GM18505 (cell line): Measurements from ENCODE around the gene LRPPRC.
"Not testable (repeated sequence)": the region's sequence is repeated elsewhere in the genome, so short reads cannot be mapped to it uniquely, and the experiment has no call there.

ENCODE experiments used
- ATAC-seq: cut with Tn5 transposase; IDR thresholded peaks from one replicate; pipeline ENCODE4 v1.9.1; 2021; ENCODE audit not compliant: unreplicated experiment
- POLR2A ChIP-seq: IDR thresholded peaks from 4 replicates; pipeline ENCODE4 v1.6.1; 2011; ENCODE audit warnings: borderline replicate concordance; ENCODE audit not compliant: insufficient read depth, insufficient read length; ENCODE audit errors: extremely low read depth

LRPPRC gene

GRCh38 chr2:43995733-43996533, at the start of gene LRPPRC:
TSS of gene LRPPRC (minus strand) at chr2:43995989. CDS start at chr2:43995947, 42 bp downstream.
- peak; percentile 85 for TF ChIP-seq POLR2A
- peak; percentile 92 for ATAC-seq

- ATAC-seq, result no peak
- TF ChIP-seq POLR2A, result no peak
Measured at GRCh38 chr2:44045061-44045460, 49.3 kb upstream of the LRPPRC start.

DNA sequence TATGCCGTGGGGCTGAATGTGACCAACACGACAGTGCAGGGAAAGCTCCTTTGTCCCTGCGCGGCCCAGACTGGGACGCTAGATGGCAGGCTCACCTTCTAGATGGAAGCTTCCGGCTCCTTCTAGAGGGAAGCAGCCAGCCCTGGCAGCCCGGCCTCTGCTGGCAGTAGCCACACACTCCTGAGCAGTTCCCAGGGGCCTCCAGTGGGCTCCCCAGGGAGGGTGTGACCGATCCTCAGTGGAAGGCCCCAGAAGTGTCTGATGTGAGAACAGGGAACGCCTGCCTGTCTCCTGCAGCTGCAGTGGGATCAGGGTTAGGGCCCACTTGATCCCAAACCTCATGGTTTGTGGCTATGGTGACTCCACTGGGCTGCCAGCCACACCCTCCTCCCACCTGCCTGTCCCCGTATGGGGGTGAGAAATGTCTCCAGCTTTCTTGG, 48.5 kb upstream of the LRPPRC start:
- TF ChIP-seq POLR2A, result no peak
- peak; percentile 95 for ATAC-seq

- no peak for ATAC-seq
- TF ChIP-seq POLR2A, result no peak
Measured at GRCh38 chr2:44040365-44040764, 44.6 kb upstream of the LRPPRC start.

GRCh38 chr2:44038277-44038676, 42.5 kb upstream of the LRPPRC start:
- ATAC-seq, result no peak
- TF ChIP-seq POLR2A, result no peak

GRCh38 chr2:44037221-44037620, 41.4 kb upstream of the LRPPRC start:
- no peak for ATAC-seq
- no peak for TF ChIP-seq POLR2A

DNA sequence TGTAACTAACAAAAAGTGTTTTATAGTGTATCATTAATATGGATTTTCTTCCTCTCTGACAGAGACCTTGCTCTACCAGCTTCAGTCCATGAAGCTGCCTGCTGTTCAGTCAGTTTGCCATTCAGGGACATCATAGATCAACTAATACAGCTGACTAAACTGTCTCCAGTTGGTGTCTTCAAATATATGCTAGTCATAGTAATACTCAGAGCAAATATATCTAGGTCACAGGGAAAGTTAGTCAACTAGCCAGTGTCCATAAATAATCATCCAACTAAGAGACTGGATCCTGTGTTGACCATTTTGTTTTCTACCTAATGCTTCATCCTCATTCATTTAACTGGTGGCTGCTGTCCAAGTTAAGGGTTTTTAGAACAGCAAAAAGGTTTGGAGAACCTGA, 38.2 kb upstream of the LRPPRC start:
- no peak for TF ChIP-seq POLR2A
- ATAC-seq, result no peak

- not testable (repeated sequence) for ATAC-seq
Measured at GRCh38 chr2:44027076-44027475, 31.3 kb upstream of the LRPPRC start.

DNA sequence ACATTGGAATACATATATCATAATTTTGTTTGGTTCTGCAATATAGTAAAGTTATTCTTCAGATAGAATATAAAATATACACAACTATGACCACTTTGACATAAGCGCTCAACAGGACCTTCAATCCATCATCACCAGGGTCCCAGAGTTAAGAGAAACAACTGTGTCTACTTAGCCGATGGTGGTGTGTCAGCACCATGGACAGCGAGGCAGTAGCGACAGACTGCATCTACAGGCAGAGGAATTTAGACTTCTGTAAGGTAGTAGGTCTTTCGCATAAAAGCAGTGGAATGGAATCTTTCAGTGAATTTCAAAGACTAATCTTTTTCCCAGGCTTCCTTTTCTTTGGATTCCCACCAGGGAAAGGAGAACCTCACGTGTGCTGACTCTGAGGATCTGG, 20.5 kb upstream of the LRPPRC start:
- TF ChIP-seq POLR2A, result no peak
- ATAC-seq, result no peak

DNA sequence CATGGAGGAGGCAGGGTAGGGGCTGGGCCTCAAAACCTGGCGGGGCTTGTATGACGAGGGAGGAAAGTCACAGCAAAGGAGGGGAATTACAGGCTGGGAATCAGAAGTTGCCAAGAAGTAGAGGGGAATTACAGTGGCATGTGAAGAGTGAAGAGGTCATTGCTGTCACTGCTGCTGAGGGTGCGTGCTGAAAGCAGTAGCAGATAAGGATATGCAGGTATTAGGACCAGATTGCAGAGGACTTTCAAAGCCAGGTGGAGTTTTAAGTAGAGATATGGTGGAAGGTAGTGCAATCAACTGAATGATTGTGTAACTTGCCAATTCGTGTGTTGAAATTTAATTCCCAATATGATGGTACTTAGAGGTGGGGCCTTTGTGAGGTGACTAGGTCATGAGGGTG, 19.4 kb upstream of the LRPPRC start:
- TF ChIP-seq POLR2A, result no peak
- ATAC-seq, result no peak

DNA sequence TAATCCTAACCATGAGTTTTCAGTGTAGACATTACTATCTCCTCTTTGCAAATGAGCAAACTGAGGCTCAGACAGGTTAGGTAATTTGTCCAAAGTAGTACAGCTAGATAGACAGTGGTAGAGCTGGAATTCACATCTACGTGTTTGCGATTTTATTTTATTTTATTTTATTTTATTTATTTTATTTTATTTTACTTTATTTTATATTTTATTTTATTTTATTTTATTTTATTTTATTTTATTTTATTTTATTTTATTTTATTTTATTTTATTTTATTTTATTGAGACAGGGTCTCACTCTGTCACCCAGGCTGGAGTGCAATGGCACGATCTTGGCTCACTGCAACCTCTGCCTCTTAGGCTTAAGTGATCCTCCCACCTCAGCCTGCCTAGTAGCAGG, 17.4 kb upstream of the LRPPRC start:
- not testable (repeated sequence) for ATAC-seq

DNA sequence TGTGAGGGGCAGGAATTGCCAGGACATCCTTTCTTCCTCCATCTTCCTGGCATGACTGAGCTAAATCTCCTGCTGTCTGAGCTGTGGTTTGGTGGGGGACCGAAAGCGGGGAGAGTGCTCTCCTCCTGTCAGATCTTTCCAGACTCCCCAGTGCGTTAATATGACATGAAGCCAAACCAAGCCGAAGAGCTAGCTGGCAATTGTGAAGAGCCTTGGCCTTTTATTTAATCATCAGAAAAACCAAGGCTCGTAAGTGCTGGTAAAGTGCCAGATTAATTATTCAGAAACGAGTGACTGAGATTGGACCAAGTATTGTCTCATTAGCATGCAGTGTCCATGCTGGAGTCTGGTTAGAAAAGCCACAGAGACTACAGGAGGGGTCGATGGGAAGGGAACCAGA, 14.5 kb upstream of the LRPPRC start:
- ATAC-seq, result no peak
- TF ChIP-seq POLR2A, result no peak

- no peak for ATAC-seq
- no peak for TF ChIP-seq POLR2A
Measured at GRCh38 chr2:44009136-44009735, 13.4 kb upstream of the LRPPRC start.

DNA sequence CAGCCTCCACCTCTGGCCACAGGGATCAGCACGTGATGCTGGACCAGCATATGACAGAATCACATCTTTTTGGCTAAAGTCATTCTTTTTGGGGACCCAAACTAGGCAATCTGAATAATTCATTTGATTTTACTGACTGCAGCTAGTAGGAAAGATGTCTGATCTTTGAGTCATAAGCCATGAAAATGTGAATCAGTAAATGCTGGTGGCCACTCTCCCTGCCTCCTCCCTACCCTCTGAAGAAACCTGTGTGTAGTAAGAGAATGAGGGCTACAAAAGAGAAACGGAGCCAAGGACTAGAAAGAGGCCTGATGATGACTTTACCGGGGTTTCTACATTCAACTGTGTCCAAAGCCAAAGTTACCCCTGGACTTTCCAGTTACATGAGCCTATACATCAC, 10.1 kb upstream of the LRPPRC start:
- TF ChIP-seq POLR2A, result no peak
- no peak for ATAC-seq
